Fibroblast of skin of right biceps (primary cell): ENCODE data around the gene SAP30BP.
A peak's percentile ranks its signal among the peaks of the same experiment; 100 is the strongest.

ENCODE experiments used
- DNase-seq: peaks from one replicate; pipeline ENCODE4 v3.0.0-alpha.2; 2013

The SAP30BP gene

DNA sequence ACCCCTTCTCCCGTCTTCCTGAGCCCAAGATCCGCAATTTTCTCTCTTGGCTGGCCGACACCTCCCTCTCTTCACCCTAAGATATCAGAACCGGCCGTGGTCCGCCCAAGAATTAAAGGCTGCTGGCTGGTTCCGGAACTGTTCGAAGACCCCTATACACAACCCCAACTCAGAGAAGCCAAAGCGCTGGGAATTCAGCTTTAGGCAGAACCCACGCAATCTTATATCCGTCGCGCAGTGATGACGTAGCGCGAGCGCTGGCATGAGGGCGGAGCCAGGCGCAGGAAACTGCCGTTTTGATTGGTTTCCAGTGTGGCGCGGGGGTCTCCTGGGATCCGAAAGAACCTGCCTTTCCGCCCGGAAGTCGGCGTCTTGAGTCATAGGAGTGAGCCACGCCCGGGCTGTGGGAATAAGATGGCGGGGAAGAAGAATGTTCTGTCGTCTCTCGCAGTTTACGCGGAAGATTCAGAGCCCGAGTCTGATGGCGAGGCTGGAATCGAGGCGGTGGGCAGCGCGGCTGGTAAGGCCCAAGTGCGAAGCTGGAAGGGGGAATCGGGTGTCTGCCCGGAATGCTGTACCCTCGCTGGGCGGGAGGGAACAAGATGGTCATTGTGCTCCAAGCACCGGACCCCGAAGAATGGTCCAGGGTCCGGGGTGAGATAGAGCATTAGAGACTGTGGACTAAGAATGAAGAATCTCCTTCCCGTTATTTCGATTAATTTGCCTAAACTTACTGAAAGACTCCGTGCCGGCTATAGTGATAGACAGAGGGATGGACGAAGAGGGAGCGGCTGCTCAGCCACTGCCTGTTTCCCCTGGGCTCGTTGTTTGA is at the start of gene SAP30BP, which contains the start of gene RECQL5:
Gene SAP30BP (plus strand): TSS at position 380 of the 832 bp plus-strand sequence. CDS start 35 bp downstream, at position 415.
Gene RECQL5 (minus strand): TSS at position 196 of the 832 bp plus-strand sequence. CDS start 597 bp downstream, outside the sequence.
- DNase-seq, result peak; percentile 98

DNA sequence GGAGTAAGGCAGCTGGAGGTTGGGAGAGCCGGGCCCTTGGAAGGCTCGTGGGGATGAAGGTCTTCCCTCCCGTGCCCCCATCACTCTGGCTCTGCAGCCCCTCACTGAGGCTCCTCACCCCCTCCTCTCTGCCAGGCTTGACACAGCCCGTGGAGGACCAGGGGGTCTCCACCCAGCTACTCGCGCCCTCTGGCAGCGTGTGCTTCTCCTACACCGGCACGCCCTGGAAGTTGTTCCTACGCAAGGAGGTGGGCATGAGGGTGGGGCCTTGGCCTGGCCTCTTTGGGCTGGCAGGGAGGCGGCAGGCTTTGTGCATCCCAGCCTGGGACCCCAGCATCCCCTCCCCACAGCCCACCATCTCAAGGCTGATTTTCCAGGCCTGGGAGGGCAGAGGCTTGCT is 49.5 kb upstream of the SAP30BP start:
- DNase-seq, result no peak

DNA sequence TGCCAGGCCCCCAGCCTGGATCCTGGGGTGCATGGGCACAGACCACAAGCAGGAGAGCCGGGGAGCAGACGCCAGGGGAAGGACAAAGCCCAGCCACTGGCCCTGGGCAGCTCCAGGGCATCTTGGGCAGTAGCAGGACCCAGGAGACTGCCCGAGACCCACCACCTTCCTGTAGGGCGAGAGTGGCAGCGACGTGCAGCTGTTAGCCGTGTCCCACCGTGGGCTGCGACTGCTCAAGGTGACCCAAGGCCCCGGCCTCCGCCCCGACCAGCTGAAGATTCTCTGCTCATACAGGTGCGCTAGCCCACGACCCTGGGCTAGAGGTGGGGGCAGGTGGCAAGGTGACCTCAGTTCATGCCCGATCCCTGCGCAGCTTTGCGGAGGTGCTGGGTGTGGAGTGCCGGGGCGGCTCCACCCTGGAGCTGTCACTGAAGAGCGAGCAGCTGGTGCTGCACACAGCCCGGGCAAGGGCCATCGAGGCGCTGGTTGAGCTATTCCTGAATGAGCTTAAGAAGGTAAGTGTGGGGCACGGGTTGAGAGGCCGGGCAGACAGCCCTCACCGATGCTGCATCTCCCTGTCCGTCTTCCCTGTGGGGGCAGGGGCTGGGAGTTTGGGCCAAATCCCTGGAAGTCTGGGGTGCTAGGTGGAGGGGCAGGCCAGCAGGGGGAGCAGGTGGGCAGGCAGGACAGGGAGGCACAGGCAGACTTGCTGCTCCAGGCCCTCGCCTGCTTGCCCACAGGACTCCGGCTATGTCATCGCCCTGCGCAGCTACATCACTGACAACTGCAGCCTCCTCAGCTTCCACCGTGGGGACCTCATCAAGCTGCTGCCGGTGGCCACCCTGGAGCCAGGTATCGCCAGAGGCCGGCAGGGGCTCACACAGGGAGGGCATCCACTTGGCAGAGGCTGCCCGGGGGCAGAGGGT is 47.4 kb upstream of the SAP30BP start:
- peak; percentile 25 for DNase-seq

DNA sequence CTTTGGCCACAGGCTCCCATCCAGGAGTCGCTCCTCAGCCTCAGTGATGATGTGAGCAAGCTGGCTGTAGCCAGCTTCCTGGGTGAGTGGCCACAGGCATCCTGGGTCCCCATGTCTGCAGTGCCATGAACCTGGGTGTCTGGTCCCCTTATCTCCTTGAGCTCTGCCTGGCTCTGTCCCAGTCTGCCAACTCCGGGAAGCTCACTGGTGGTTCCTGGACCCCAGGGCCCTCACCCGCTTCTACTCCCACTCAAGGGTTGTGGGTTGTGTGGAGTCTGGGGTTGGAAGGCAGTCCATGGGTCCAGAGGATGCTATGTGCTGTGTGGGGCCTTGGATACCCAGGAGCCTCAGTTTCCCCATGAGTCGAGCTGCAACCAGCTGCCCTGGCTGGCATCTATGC is 45.6 kb upstream of the SAP30BP start:
- DNase-seq, result no peak

DNA sequence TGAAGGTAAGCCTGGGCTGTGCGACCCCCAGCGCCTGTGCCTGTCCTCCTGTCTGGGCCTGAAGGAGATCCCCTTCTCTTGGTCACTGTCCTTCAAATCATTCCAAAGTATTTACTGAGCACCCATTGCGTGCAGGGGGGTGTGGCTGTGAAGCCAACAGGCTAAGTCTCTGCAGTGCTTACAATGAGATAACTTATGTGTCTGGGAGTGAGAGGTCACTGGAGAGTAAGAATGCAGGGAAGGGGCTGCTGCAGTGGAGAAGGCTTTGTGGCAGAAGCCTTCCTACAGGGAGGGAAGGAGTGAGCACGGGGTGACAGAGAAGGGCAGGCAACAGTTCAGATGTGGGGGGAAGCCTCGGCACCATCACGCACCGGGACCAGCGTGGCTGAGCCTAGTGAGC is 45.1 kb upstream of the SAP30BP start:
- no peak for DNase-seq

DNA sequence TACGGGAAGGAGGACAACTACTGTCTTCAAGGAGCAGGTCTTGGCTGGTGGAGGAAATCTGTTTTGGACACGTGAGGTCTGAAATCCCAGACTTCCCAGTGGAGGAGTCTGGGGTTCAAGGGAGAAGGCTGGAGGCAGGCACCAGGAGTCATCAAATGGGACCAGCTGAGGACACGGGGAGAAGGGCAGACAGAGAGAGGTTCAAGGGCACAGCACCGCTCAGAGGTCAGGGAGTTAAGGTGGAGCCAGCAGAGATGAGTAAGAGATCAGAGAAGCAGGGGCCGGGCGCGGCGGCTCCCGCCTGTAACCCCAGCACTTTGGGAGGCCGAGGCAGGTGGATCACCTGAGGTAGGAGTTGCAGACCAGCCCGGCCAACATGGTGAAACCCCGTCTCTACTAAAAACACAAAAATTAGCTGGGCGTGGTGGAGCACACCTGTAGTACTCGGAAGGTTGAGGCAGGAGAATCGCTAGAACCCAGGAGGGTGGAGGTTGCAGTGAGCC is 44.3 kb upstream of the SAP30BP start:
- no peak for DNase-seq

DNA sequence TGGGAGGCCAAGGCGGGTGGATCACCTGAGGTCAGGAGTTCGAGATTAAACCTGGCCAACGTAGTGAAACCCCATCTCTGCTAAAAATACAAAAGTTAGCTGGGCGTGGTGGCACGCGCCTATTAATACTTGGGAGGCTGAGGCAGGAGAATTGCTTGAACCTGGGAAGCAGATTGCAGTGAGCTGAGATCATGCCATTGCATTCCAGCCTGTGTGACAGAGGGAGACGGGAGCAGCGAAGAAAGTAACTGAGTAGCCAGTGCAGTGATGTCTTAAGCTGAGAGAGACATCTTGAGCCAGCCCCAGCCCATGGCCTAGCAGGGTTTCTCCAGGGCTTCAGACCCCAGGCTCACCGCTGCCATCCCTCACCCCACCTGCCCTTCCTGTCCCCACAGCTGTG is 43.8 kb upstream of the SAP30BP start:
- no peak for DNase-seq

DNA sequence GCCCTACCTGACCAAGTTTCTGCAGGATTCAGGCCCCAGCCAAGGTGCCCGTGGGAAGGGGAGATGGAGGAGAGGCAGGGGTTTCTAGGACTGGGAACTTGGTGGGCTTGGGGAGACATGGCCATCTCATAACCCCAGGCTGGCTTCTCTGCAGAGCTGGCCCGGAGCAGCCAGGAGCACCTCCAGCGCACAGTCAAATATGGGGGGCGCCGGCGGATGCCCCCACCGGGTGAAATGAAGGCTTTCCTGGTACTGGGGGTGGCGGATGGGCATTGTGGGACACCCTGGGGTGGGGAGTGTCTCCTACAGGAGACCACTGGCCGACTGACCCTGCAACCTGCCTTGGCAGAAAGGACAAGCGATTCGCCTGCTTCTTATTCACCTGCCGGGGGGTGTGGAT is 43.1 kb upstream of the SAP30BP start:
- DNase-seq, result no peak

DNA sequence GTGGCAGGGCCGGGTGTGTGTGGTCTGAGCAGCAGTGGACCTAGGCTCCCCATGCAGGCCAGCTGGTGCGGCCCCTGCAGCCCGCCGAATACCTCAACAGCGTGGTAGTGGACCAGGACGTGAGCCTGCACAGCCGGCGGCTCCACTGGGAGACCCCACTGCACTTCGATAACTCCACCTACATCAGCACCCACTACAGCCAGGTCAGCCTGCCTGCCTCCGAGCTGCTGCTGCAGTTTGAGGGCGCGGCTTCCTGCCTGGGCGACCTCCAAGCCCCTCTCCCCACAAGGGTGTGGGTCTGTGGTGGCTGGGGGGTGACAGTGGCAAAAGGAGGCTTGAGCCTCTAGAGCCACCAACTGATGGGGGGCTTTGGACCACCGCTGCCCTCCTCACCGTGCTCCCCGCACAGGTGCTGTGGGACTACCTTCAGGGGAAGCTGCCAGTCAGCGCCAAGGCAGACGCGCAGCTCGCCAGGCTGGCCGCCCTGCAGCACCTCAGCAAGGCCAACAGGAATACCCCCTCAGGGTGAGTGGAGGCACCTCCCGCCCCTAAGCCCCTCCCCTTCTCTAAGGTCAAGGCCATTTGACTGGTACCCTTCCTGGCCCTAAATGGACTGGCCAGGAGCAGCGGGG is 42.3 kb upstream of the SAP30BP start:
- DNase-seq, result no peak

DNA sequence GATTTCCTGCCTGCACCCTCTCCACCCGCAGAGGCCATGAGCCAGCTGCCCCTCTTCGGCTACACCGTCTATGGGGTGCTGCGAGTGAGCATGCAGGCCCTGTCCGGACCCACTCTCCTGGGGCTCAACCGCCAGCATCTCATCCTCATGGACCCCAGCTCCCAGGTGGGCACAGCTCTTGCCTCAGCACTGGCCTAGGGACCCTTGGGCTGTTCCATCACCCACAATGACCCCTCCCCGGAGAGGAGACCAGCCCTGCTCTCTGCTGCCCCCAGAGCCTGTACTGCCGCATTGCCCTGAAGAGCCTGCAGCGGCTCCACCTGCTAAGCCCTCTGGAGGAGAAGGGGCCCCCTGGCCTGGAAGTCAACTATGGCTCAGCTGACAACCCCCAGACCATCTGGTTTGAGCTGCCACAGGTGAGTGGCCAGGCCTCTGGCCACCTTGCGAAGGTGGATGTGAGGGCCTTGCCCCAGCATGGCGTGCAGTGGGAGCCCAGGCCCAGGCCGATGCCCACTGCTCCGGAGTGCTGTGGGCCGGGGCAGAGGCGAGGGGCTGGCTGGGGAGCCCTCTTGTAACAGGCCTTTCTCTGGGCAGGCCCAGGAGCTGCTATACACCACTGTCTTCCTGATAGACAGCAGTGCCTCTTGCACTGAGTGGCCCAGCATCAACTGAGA is 41.2 kb upstream of the SAP30BP start:
- DNase-seq, result peak; percentile 19

DNA sequence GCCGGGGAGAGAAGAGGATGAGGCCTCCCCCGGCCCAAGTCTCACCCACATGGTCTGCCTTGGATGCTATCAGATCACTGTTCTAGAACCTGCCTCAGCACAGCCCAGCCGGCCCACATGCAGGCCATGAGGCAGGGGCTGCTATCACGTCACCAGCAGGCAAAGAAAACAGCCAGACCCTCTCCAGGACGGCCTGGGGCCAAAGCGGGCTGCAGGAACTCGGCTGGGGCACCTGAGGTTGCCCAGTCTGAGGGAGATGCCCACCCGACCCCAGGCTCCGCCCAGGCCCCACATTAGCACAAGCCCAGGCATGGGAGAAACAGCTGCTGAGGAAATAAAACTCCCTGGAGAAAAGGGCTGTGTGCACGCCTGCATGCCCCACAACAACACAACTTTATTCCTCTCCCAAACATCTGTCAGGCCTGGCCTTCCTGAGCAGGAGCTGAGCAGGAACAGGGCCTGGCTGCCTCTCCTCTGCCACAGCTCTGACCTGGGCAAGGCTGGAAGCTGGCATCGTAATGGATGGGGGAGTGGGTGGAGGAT is 40.6 kb upstream of the SAP30BP start:
- DNase-seq, result no peak

DNA sequence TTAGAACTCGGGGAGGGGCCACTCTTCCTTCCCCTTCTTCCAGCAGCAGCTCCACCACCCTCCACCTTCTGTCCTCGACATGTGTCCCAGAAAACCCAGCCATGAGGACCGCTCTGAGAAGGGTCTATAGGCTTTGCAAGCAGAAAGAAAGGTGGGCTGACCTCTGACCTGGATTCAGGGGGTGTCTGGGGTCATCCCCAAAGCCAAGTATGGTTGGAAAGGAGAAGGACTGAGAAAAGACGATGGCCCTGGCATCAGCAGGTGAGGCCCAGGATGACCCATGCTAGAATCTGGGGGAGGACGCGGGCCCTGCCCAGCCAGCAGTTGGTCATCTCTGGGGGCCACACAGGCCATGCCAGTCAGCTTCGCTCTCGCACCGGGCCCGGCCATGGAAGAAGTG is 40.0 kb upstream of the SAP30BP start:
- no peak for DNase-seq

DNA sequence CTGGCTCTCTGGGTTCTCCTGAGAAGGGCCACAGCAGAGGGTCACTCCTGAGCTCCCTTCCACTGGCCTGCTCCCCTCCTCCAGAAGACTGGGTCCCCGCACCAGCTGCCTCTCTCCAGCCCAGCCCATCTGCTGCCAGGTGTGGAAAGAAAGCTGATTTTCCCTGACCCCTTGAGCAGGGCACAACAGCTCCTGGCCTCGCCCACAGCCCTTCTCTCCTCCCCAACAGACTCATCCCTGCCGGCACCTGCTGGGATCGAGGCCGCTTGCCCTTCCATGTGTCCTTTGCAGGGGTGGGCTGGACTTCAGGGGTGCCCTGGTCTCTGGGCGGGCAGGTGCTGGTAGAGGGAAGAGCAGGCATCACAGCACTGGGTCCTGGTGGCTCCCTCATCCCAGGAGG is 38.7 kb upstream of the SAP30BP start:
- DNase-seq, result no peak

DNA sequence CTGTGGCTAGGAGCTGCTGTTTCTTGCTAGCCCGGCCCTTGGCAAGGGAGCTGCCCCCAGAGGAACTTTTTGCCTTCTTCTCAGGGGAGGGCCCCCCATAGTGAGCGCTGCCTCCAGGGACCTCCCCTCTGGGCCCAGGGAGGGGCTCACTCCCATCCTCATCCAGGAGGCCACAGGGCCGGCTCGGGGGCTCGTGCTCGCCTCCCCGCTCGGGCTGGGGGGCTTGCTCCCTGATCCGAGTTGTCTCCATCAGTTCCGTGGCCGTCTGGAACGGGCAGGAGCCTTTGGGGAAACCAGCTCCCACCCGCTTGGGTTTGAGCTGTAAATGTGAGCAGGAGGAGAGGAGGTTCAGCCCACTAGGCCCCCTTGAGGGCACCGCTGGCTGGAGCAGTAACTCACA is 38.0 kb upstream of the SAP30BP start:
- DNase-seq, result no peak

DNA sequence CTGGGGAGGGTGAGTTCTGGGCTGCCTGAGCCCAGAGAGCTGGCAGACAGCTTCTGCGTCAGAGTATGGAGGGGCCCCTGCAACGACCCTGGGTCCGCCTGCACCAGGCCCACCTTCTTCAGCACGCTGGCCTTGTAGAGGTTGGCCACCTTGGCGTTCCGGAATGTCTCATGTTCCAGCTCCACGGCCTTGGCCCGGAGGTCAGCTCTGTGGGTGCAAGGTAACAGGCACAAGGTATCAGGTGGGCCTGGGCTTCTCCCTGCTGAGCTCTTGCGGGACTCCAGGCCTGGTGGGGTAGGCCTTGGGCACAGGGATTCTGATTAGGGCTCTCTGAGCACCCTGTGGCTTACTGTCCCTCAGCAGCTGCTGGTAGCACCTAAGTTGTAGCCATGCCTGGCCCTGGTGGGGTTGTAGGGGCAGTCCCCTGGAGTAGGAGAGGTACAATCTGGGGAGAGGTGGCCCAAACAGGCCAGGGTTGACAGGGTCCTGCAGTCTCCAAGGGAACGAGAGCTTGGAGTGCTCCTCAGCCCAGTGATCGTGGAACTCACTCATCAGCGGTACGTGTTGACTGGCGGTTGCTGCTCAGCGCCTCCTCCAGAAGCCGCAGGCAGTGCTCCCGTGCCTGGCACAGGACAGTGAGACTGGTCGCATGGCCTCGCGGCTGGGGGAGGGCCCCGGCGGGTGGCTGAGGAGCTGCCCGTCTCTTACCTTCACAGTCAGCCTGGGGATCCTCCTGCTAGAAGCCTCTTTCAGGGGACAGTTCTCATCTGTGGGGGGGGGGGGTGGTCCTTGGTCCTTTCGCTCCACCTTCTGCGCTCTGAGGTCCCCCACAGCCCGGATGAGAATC is 36.8 kb upstream of the SAP30BP start:
- DNase-seq, result no peak

DNA sequence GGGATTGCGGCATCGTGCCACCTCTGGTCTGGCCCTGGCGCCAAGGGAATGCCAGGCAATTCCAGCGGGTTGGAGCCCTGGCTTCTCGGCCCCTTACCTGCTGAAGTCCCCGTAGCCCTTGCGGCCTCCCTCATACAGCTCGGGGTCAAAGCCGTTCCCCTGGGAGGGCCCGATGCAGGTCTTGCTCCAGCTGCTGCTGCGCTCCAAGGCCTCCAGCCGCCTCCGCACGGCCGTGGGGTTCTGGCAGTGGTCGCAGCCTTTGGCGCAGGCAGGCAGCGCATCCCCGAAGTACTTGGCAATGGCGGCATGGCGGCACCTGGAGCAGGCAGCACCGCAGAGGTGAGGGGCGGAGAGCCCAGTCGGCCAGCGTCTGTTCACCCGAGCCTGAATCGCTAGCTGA is 35.8 kb upstream of the SAP30BP start:
- DNase-seq, result no peak

DNA sequence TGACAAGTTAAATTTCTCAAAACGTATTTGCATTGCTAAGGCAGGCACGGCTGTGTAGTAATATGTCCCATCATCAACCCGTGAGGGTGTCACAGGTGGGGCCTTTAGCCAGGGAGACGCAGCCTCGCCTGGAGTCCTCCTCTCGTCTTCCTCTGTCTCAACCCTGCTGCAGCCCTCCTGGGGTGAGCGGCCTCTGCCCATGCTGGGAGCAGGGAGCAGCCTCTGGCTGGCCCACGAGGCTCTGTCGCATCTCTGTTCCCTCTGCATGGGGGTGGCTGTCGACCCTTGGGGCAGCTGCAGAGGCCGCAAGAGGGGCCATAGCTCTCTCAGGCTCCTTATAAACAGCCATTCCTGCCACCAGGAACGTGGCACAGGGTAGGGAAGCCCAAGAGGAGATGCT is 34.7 kb upstream of the SAP30BP start:
- no peak for DNase-seq

DNA sequence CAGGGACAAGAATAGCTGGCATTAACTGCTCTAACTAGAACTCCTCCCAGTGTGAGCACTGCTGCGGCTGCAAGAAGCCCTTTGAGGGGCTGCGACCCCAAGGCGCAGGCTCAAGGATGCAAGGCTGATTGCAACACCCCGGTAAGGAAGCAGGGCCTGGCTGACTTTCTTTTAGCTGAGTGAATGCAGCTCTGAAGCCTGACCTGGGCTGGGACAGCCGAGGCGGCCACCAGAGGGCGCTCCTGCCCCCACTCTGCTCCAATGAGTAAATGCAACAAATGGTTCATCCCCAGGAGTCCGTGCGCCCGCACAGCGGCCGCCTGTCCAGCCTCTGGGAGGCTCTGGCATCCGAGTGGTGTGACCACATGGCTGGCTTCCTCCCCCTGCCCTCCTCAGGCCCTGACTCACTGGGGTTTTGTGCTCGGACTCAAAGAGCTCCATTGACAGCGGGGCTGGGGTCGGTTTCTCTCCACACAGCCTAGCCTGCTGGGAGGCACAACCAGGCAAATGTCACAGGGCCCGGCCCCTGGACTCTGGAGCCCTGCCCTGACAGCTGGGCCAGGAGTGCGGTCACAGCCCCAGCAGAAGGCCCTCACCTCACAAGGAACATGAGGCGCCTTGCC is 34.2 kb upstream of the SAP30BP start, which contains the start of gene SMIM5:
Gene SMIM5 (plus strand): TSS at position 572 of the 623 bp plus-strand sequence. CDS start 6,768 bp downstream, outside the sequence.
- DNase-seq, result peak; percentile 69

DNA sequence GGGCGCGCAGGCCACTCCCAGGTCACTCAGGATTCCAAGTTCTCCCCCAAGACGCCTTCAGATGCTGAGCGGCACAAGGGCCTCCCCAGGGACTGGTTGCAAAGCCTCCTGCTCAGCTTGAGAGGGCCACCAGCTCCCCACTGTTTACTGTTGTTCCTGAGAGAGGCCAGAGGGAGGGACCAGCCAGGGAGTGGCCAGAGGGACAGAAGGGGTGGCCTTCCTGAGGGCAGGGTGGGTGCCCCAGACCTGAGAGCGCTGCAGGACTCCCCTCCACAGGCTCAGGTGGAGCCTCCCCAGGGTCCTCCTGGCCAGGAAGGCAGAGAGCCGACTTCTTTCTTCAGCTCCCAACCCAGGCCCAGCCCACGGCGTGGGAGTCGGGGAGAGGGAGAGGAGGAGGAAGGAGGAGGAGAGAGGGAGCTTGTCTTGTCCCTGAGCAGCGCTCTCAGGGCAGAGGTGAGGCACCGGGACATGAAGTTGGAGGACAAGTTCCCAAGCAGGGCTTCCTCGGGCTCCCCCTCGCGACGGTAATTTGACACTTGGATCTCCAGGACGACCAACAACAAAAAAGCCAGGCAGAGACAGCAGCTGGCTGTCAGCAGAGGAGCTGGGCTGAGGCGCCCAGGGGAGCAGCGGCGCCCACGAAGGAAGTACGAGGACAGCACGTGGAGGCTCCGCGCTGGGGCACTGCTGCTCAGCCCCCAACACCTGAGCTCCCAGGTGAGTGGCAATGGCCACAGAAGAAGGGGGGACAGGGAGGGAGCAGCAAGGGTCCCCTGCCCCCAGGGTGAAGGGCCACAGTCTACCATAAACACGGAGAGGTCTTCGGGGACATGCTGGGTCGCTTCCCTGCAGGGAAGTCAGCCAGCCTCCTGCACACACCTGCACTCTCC is 33.4 kb upstream of the SAP30BP start:
- peak; percentile 84 for DNase-seq

DNA sequence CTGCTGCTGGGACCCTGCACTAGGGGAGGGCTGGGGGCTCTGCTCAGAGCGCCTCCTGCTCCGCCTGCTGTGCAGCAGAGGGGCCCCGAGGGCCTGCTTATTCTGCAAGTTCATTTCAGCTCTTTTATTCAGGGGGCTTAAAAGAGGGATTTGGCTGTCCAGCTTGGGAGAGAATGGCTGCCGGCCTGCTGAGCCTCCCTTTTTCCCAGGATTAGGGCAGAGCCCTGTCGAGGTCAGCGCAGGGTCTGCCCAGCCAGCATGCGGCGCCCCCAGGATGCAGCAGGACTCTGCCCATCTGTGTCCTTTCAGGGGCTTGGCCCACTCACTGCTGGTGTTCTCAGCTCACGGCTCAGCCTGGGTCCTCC is 32.8 kb upstream of the SAP30BP start:
- no peak for DNase-seq
